ENCODE data around the gene CBL. TPM values are rescaled to one million over a fixed set of nuclear protein-coding genes. Genes with fewer than 3 reads are reported as not detected.

The CBL gene
- polyA plus RNA-seq, 2 of the 4 experiments (the other 2 are of a cell fraction): 6.0 to 14.1 TPM

GRCh38 chr11:119209186-119209585, 3.0 kb downstream of the CBL start:
- ChIA-PET POLR2A (no interaction called here), CTCF (interaction anchor here (0.6 to 1.5 kb wide), 2 partner anchors 147 to 168 kb away, joined by 3 read pairs; no protein-coding TSS in a partner anchor)
- H3K4me3 ChIP-seq: no peak overlapping the region
- no peak overlapping the region for H3K27ac ChIP-seq
- no peak overlapping the region for H3K4me2 ChIP-seq
- WGBS (ENCODE audit: missing lambda C conversion rate): 95% methylated on average over 7 of the region's 7 CpGs
- H3K4me1 ChIP-seq: peaks cover 21% of the 10 kb centered on the region
- TF ChIP-seq RCOR1 (IDR thresholded peaks at IDR 0.05; ENCODE audit: low read depth, low read length) (no peak), HDAC2 (IDR thresholded peaks at IDR 0.05) (no peak), HOXA7 (CRISPR knock-in tag; IDR thresholded peaks at IDR 0.05) (no peak), FOSB (CRISPR knock-in tag; IDR thresholded peaks at IDR 0.05) (no peak), TFCP2L1 (CRISPR knock-in tag; IDR thresholded peaks at IDR 0.05) (no peak), ESRRA (IDR thresholded peaks at IDR 0.05; ENCODE audit: borderline replicate concordance, low read length) (no peak), GATA3 (IDR thresholded peaks at IDR 0.05; ENCODE audit: borderline replicate concordance) (no peak)
- H3K9me3 ChIP-seq: no peaks in the 10 kb centered on the region
- no peak for FAIRE-seq
- no peak for DNase-seq (ENCODE audit: low read depth in 1 of 2, low spot score in 1 of 2)
- no peak for ATAC-seq

DNA sequence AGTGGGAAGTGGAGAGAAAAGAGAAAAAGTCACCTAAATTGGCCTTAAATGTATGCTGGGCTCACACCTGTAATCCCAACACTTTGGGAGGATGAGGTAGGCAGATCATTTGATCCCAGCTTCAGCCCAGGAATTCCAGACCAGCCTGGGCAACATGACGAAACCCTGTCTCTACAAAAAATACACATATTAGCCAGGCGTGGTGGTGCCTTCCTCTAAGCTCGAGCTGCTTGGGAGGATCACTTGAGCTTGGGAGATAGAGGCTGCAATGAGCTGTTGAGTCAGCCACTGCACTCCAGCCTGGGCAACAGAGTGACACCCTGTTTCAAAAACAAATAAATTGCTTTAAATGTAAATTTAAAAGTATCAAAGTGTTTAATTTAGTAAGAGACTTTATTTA, 3.9 kb downstream of the CBL start:
- FAIRE-seq: no peak
- H3K4me3 ChIP-seq: no peak overlapping the region
- H3K9me3 ChIP-seq: no peaks in the 10 kb centered on the region
- TF ChIP-seq SREBF2 (IDR thresholded peaks at IDR 0.05) (no peak), E2F6 (IDR thresholded peaks at IDR 0.05; ENCODE audit: borderline replicate concordance, low read depth) (no peak)
- H3K4me1 ChIP-seq: peaks cover 20% of the 10 kb centered on the region
- no peak for DNase-seq (ENCODE audit: low read depth in 1 of 2, low spot score in 1 of 2)
- WGBS (ENCODE audit: missing lambda C conversion rate): 81% methylated on average over 3 of the region's 3 CpGs
- ChIA-PET POLR2A (no interaction called here), CTCF (interaction anchor here (0.6 to 1.5 kb wide), 2 partner anchors 146 to 167 kb away, joined by 3 read pairs; no protein-coding TSS in a partner anchor)
- ATAC-seq: no peak
- 0 out of 6 replicates have a peak overlapping the region, but pooled peaks of 1 of the 2 experiments have one; percentile 24 for H3K27ac ChIP-seq
- peak overlapping the region; percentile 14; the same call in 1 of the 3 replicates for H3K4me2 ChIP-seq

GRCh38 chr11:119218141-119218878, 12.2 kb downstream of the CBL start:
- CTCF ChIA-PET: interaction anchor here (0.6 to 1.9 kb wide), 3 partner anchors 11 to 56 kb away, joined by 4 to 13 read pairs (median 4); no protein-coding TSS in a partner anchor
- POLR2A ChIA-PET: no interaction called here
- Histone ChIP-seq H3K4me1 (peaks cover 28% of the 10 kb centered on the region), H3K4me2 (peak overlapping the region; percentile 71), H3K9me3 (no peaks in the 10 kb centered on the region), H3K27ac (peak overlapping the region; percentile 60 to 71; a peak in 5 of 6 replicates), H3K4me3 (no peak overlapping the region)
- peak; percentile 93 for TF ChIP-seq ZSCAN20 (CRISPR knock-in tag; IDR thresholded peaks at IDR 0.05)
- TF ChIP-seq PHF8 (IDR thresholded peaks at IDR 0.05; ENCODE audit: borderline replicate concordance, low read depth): no peak
- TF ChIP-seq JUNB (IDR thresholded peaks at IDR 0.05): peak; percentile 80
- TF ChIP-seq FOSL2 (IDR thresholded peaks at IDR 0.05): peak; percentile 76; the same call in 1 of the 2 replicates
- peak; percentile 86 for TF ChIP-seq FOSL2 (CRISPR knock-in tag; IDR thresholded peaks at IDR 0.05)
- 0 out of 5 replicates have a peak, but pooled peaks of 1 of the 2 experiments have one; percentile 16 for TF ChIP-seq JUN (IDR thresholded peaks at IDR 0.05)
- WGBS (ENCODE audit: missing lambda C conversion rate): 22% methylated on average over 8 of the region's 8 CpGs
- DNase-seq (ENCODE audit: low read depth in 1 of 2, low spot score in 1 of 2) (peak; percentile 68 to 70), ATAC-seq (peak; percentile 98 to 99), FAIRE-seq (no peak)

DNA sequence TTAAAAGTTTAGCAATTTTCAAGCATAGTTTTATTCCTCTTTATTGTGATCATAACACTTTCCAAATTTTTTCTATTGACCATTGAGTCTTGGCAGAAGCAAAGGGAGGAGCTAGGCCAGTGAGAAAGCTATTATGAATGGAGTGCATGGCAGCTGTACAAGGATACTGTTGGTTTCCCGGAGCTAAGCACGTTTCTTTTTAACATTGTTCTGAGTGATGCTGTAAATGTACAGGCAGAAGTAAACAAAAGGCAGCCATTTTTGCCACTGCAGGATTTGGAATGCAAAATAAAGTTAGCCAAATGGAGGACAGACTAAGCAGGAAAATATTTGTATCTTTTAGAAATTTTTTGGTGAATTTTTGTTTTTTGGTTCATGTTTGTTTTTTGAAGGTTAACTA, 16.2 kb downstream of the CBL start:
- POLR2A ChIA-PET: no interaction called here
- 14% methylated on average over 2 of the region's 2 CpGs for WGBS (ENCODE audit: missing lambda C conversion rate)
- FAIRE-seq (no peak), ATAC-seq (peak in 1 of 2 experiments; percentile 33; a peak in 1 of 6 replicates), DNase-seq (ENCODE audit: low read depth in 1 of 2, low spot score in 1 of 2) (no peak)
- H3K9me3 ChIP-seq: no peaks in the 10 kb centered on the region
- no peak overlapping the region for H3K27ac ChIP-seq
- peaks cover 28% of the 10 kb centered on the region for H3K4me1 ChIP-seq
- CTCF ChIA-PET: no interaction called here
- no peak overlapping the region for H3K4me3 ChIP-seq
- no peak for TF ChIP-seq ZC3H11A (IDR thresholded peaks at IDR 0.05)
- no peak for TF ChIP-seq NFE2L2 (conservative IDR thresholded peaks at IDR 0.05; ENCODE audit: low read length)
- TF ChIP-seq NR3C1 (IDR thresholded peaks at IDR 0.05): no peak
- H3K4me2 ChIP-seq: peak overlapping the region; percentile 33; the same call in 2 of the 3 replicates

Measured in A549 (cell line).